Activated CD8-positive, alpha-beta memory T cell treated with anti-CD3 and anti-CD28 coated beads for 4 hours (primary cell): ENCODE results near the gene LSAMP.
"Not testable (repeated sequence)": the region's sequence is repeated elsewhere in the genome, so short reads cannot be mapped to it uniquely, and the experiment has no call there.

ENCODE experiments used
- DNase-seq, 2 donors: peaks; one replicate each; pipeline ENCODE4 v3.0.0-alpha.2; 2020; ENCODE audit warnings: low read depth in 2 of 2

Gene LSAMP

DNA sequence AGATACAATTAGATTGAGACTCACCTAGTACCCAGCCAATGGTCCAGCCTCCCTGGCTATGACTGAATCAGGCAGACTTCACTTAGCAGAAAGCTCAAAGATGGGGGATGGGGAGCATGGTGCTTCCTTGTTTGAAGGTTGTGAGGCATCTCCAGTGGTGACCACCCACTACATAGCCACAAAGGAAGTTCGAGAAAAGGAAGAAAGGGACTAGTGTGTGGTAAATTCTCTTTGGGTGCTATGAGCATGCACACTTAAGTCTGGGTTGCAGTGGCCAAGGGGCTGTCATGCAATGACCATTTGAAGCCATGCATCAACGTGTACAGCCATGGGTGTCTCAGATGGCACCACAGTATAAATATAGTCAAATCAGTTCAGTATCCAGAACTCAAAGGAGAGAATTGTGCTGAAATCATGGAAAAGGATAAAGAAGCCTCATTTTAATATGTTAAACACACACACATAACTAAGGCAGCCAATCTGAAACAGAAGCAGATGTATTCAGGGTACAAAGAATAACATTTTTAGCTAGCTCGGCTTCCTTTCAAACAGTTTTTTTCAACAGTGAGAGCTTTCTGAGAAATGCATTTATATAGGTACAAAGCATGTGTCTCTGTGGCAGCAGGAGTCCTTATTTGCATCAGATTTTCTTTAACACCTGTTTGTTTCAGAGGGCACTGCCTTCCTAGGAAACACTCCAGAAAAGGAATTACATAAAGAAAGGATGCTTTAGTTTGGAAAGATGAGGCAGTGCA is 546.5 kb downstream of the LSAMP start:
- no peak for DNase-seq

DNA sequence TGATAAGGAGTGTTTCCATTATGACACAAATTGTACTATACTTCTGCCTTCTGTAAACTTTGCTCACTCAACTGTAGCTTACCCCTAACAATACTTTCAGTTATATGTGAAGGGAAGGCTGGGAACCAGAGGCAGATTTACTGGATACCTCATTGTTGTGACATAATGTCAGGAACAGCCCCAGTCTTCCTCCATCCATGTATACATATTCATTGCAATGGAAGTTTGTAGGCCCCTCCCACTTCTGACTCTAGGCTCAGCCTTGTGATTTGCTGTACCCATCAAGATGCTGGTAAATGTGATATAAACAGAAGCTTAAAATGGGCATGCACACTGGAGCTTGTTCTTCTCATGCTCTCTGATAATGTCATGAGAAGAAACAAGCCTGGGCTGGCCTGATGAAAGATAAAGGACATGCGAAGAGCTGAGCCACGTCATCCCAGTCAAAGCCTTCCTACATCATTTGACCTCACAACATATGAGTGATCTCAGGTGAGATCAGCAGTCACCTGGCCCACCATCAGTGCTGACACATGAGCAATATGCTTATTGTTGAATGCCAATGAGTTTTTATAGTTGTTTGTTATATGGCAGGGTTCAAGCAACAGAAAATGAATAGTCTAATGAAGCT is 554.2 kb downstream of the LSAMP start:
- DNase-seq = no peak

DNA sequence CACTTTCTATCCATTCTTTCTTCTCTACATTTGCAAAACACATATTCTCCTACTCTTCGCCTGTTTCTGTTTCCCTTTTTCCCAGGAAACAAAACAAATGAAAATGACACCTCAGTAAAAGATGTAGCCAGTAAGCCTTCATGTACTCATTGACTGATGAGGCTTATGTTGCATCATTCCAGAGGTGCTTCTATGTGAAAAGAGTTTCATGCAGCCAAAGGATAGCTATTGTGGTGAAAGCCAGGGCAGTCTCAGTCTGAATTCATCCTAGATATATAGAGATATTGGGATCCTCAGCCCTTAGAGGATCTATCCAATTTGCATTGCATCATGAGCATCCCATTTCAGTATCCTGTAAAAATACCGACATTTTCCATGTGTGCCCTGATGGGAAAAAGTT is 554.7 kb downstream of the LSAMP start:
- no peak for DNase-seq

DNA sequence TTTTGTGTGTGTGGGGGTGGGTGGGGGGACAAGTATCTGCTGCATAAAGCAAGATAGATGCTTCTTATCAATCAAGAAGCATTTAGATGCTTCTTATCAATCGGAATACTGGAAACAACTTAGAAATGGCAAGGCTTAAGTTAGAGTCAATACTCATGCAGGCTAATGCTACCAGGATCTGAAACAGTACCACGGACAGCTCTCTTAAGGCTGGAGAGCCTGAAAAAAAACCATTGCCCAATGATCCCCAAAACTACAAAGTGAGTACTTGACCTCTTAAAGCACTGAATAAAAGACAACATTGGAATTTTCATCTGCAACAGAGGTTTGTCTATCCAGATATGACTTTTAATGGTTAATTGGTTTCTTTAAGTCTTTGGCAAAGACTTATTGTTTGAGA is 559.7 kb downstream of the LSAMP start:
- DNase-seq = no peak

DNA sequence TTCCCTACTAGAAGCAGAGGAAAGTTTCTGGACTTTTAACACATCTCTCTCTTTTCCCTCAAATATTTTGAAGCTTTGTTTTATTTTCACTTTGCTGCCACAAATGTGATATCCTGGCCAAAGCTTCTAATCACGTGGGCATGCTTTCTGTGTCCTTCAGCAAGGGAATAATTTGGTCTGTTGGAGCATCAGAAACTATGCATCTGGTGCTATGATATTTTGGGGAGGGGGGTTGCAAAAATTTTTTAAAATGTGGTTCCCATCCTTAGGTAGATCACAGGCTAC is 567.7 kb downstream of the LSAMP start:
- no peak for DNase-seq

DNA sequence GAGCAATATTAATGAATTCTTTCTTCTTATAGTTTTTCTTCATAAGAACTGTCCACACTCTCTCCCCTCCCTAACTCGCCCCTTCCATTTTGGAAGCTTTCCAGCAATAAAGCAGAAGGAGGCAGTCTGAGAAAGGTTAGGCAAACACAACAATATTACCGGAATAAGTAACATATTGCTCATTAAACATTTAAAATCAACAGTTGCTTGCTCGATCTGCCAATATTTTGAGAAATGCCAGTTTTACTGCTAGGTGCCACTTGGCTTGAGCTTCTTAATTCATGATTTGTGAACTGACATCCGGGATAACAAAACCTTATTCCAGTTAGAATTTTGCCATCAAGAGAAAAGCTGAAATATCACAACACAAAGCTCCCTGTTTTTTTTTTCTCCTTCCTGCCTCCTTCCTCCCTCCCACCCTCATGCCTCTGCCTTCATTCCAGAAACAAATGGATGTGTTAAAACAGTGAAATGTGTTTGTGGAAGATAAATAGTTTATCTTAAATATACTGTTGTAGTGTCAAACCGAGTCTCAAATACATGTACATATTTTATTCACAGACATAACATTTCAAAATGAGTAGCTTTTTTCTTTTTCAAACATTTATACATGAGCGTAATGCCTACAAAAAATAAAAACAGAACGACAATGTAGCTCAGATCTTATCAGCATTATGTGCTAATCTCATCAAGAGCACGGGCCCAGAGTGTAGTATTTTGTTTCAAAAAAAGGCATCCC is 568.2 kb downstream of the LSAMP start:
- no peak for DNase-seq

DNA sequence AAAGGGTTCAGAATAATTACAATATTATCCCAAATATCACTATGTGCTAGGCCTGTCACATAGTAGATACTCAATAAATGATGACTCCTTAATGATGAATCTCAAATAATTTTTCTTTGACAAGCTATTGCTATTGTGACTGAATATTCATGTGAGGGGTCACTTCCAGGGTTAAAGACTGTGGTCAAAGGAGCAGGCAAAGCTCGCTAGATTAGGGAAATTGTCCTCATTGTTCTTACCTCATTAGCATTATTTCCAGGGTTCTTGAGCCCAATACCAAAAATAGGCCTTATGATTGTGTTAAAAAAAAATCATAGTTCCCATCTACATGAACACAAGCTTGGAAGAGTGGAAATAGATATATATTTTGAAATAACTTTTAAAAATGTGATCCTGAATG is 569.8 kb downstream of the LSAMP start:
- DNase-seq = no peak

DNA sequence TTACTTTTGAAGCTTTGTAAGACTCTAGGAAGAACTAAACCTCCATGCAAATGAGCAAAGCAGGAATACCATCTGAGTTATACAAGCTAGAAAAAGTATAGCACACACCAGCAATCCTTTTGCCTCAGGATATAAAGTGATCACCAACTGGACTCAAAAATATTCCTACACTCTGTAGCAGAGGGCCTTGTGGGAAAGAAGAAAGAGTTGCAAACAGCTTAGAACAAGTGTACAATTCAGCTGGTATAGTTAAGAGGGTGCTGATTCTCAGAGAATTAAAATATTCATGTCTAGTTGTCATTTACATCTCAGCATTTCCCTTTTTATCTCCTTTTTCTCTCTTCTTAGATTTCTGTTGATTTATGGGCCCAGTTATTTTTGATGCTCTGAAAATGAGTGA is 573.6 kb downstream of the LSAMP start:
- no peak for DNase-seq

DNA sequence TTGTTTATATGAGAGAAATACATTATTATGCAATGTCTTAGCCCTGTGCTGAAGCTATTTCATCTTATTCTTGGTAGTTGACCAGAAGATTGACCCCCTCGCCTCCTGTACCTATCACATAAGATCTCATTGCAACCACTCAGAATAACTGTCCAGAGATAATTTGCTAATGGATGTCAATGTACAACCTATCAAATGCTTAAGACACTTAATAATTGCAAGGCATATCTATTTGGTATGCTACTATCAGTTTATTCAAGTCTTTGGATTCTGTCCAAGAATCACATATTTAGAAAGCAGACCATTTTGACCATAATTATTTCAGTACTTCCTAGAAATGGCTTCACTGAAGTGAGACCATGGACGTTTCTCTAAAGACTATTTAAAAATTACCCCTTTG is 580.4 kb downstream of the LSAMP start:
- DNase-seq = no peak

DNA sequence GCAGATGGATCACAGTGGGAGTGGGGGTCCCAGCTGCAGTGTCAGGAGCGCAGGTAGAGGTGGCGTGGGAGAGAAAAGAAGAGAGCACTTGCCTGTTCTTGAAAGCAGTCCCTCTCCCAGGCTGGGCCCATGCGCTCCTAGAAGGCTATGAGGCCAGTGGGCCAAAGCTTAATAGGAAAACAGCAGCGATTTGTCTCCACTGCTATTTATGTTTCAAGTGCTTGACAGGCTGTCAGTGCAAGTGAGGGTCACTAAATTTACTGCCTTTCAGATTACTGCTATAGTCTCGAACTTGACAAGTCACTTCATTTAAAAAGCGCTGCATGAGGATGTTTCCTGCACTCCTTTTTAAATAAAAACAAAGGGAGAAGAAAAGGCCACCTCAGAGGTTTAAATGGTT is 582.4 kb downstream of the LSAMP start:
- DNase-seq = no peak

DNA sequence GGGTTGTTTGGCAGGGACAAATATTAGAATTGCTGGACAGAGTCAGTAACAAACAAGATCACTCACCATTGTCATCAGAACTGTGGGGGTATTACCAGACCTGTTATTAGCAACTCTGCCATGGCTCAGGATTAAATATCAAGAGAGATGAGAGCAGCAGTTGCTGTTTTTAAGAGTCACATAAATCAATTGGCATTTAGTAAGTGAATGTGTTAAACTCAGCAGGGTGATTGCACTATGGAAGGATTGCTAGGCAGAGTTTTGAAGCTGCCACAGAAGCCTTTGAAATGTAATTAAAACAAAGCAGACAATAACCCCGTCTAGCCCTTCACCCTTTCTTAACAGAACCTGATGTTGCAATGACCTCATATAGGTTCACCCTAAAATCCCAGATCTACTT is 583.2 kb downstream of the LSAMP start:
- DNase-seq = no peak

DNA sequence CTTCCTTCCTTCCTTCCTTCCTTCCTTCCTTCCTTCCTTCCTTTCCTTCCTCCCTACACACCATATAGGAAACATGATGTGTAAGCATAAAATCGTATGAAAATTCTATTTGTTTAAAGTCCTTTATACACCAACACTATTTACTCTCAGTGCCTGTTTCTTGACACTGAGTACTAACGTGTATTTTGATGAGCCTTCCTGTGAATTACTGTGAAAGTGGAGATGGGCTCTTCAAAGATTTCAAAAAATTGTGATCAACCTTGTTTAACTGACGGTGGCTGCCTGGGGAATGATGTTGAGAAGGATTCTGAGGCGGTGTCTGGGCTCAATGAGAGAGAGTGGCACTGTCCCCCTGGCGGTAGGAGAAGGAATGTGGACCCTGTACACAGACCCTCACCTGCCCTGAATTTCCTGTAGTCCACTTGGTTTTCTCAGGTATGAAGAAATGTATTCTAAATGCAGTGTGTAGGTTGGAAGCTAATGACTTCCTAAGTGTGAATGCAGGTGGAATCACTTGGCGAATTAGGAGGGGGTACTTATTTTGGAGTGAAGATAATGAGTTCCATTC is 584.0 kb downstream of the LSAMP start:
- DNase-seq = no peak

DNA sequence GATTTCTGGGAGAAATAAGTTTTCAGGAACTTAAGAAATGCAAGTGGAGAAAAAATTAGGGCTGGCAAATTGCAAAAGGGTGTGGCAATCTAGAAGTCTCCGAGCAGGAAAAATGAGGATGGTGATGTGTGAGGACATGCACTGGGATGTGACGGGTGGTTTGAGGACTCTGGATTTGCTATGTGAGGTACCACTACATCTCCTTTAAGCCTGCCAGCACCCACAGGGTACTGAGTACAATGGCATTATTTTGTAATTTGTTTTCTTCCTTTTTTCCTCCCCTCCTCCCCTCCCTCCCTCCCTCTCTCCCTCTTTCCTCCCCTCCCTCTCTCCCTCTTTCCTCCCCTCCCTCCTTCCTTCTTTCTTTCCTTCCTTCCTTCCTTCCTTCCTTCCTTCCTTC is 584.5 kb downstream of the LSAMP start:
- DNase-seq = no peak

DNA sequence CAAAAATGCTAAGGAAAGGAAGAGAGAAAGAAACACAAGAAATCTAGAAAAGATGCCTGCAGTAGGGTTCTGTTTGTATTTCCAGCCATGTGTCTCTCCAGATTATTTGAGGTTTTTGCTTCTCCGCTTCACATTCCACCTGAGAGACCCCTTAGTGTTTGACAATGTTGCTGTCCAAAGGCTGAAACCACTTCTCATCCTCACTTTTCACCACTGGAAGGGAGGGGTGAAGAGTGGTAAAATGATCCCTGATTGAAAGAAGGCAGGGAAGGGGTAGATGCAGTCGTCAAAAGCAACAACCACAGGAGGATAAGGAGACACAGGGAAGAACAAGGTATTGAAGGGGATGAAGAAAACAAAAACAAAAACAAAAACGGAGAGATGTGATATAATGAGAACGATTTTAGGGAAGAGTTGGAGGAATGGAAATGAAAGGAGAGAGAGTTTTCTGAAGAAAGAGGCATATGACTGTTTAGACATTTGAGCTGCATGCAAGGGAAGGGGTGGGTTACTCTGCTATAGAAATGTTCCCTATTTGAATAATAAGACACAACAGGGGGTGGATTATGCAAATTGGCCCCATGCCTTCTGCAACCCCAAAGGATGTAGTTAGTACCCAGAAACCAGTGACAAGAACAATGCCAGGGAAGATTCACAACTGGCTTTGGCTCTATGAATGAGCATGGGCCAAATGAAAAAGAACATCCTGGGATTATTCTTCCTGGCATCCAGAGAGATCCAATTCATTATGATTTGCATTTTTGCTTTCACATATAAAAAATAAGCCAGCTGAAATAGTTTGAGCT is 586.1 kb downstream of the LSAMP start:
- no peak for DNase-seq

DNA sequence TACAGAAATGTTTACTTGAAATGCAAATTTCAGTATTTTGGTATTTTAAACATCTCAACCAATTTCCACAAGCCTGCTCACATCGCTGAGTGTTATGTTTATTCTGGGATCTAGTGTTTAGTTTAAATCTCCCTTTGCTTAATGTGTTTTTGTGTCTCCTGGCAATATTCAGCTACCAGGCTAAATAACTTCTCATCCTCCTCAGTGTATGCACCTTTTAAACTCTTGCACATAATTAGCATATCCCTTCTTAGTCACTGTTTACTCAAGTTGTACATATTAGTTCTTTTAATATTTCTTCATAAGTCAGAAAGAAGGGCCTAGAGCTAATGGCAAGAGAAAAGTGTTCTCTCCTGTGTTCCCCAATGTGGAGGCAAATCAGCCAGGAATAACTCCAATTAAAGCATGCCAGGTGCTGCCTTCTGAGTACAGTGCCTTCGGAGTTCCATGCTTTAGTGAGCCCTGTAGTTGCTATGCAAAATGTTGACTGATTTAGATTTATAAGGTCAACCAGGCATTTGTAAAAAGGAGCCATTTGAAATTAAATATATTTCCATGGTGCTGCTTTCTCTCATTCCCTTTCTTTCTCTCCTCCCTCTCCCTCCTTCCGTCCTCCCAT is 587.7 kb downstream of the LSAMP start:
- no peak for DNase-seq

DNA sequence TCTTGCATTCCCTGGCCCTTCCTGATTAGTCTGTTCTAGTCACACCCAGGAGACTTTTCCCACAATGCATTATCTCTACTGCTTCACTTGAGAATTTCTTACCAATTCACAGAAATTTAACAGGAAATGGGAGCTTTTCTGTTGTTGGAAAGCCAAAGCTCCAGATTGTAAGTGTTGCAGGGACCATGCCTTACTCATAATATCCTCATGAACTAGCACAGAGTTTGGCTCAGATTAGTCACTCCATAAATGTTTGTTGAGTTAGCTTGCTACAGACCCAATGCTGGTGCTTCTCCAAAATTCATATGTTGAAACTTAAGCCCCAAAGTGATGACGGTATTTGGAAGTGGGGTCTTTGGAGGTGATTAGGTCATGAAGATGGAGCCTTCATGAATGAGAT is 589.4 kb downstream of the LSAMP start:
- no peak for DNase-seq

DNA sequence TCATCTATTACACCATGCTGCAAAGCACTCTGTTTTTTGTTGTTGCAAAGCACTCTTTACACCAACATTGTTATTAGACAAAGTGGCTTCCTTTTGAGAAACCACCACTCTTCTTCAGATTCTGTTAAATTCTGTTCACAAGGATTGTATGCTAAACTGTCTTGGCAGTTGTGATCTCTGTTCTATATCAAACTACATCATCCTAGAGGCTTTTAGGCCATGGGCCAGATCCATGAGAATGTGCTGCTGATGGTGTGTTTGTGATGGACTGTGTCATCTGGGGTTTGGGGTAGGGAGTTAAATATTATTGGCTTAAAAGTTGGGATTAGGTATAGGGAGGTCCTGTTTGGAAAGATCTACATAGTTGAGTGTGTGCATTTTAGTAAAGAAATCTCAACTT is 592.2 kb downstream of the LSAMP start:
- no peak for DNase-seq

DNA sequence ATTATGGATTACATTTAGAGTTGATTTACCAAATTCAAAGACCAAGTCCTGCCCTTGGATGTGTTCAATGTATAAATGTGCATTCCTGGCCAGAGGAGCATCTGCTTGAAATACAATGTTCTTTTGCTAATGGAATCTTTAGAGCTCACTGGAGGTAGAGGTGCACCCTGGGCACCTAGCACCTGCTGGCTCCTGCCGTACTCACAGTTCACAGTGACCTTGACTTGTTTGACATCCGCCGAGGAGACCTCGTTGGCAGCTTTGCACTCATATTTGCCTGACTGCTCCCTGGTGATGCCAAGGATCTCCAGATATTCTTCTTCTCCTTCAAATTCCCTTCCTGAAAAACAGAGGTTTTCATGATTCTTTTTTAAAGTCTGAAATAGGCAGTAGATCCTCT is 593.0 kb downstream of the LSAMP start:
- no peak for DNase-seq

DNA sequence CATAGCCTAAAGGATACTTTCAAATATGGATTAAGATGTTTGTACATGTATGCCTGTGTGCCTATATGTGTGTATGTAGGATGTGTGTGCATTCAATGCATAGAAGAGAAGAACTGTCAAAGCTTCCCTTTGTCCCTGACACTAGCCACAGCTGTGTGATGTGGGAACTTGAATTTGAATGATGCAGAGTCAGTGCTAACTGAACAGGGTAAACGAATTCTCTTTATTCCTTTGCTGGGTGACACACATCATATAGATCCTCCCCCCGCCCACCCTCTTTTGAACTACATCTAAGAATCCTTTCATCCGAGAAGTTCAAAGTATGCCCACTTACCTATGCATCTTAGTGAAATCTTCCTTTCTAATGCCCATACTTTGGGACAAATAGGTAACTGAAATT is 593.7 kb downstream of the LSAMP start:
- no peak for DNase-seq

DNA sequence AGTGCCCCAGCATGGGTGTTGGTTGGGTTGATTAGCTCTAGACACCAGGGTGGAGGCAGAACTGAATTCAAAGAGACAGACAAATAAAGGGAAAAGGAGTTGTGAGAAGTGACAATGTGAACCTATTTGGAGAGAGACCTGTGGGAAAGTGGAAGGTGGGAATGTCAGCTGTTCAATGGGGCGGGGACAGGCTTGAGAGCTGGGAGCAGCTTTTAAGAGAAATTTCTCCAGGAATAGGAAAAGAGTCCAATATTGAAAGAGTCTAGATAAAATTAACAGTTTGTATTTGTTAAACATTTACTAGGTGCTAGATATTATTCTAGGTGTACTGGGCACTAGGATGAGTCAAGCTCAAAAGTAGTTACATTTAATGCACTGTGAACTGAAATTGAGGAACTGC is 596.6 kb downstream of the LSAMP start:
- DNase-seq = no peak

DNA sequence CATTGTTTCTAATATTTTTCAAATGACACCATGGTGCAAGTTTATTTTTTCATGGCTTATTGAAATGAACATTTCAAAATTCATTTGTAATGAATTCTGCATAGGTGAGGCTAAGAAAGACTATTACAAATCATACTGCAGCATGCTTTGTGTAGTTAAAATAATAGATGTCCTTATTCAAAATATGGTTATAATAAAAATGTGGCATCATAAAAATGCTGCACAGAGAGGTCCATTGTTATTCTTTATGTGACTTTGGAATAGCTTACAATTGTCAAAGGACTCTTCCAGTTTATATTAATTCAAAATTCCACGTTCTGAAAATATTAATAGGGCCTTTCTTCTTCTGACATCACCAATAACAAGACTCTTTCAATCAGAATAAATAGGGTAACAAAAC is 599.3 kb downstream of the LSAMP start:
- no peak for DNase-seq

DNA sequence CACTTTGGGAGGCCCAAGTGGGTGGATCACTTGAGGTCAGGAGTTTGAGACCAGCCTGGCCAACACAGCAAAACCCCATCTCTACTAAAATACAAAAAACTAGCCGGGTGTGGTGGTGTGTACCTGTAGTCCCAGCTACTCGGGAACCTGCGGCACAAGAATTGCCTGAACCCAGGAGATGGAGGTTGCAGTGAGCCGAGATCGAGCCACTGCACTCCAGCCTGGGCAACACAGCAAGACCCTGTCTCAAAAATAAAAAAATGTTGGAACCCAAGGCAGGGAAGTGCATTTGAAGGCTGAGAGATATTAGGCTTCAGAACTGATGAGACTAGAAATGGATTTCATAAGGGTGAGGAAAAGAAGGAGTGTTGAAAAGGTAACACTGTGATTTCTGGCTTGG is 600.6 kb downstream of the LSAMP start:
- DNase-seq = not testable (repeated sequence)
